Cardiac muscle cell (in vitro differentiated cells and primary cell): ENCODE data around the gene CEP78. TPM values are rescaled to one million over a fixed set of nuclear protein-coding genes. Genes with fewer than 3 reads are reported as not detected.

Experiments used
- DNase-seq, 2 donors: peaks; one replicate each; pipeline versions ENCODE4 v3.0.0 to v3.0.0-alpha.2; 2010 to 2017; ENCODE audit warnings: low read depth in 1 of 2, low spot score in 1 of 2
- H3K27ac ChIP-seq: fragments of 200-600 bp; sonication (generic); 2 replicates; pipeline ENCODE4 v1.5.1; 2016
- H3K27me3 ChIP-seq: fragments of 200-600 bp; sonication (generic); 2 replicates; pipeline ENCODE4 v1.6.0; 2016; ENCODE audit warnings: control low read depth
- H3K36me3 ChIP-seq: fragments of 200-600 bp; sonication (generic); 2 replicates; pipeline ENCODE4 v1.5.1; 2016; ENCODE audit warnings: control low read depth
- H3K4me1 ChIP-seq: fragments of 200-600 bp; sonication (generic); 2 replicates; pipeline ENCODE4 v1.8.1; 2017; ENCODE audit warnings: low read depth, mild to moderate bottlenecking, mixed run types
- H3K4me3 ChIP-seq: fragments of 200-600 bp; sonication (generic); 2 replicates; pipeline ENCODE4 v1.5.1; 2016; ENCODE audit warnings: mild to moderate bottlenecking
- H3K9me3 ChIP-seq: fragments of 200-600 bp; sonication (generic); 2 replicates; pipeline ENCODE4 v1.5.1; 2017; ENCODE audit warnings: low read depth, mild to moderate bottlenecking, control low read depth
- CTCF ChIP-seq: IDR thresholded peaks from 2 replicates; pipeline ENCODE4 v1.5.1; 2012; ENCODE audit warnings: low read depth, mild to moderate bottlenecking, low read length
- polyA plus RNA-seq: library from polyadenylated mRNA; unstranded; fragments of >200 nt; fragmentation: Nextera tagmentation; extraction: Ambion mirVana; gene quantifications from 2 replicates; pipeline ENCODE4 v1.2.1, GENCODE V29; 2016
- total RNA-seq: library from RNA; depleted of rRNA; stranded (reverse); fragments of >200 nt; gene quantifications from 2 replicates; pipeline ENCODE4 v1.2.3, GENCODE V29; 2016

Gene CEP78
- total and polyA plus RNA-seq, 2 experiments from 2014 or later = 14.7 to 31.9 TPM

DNA sequence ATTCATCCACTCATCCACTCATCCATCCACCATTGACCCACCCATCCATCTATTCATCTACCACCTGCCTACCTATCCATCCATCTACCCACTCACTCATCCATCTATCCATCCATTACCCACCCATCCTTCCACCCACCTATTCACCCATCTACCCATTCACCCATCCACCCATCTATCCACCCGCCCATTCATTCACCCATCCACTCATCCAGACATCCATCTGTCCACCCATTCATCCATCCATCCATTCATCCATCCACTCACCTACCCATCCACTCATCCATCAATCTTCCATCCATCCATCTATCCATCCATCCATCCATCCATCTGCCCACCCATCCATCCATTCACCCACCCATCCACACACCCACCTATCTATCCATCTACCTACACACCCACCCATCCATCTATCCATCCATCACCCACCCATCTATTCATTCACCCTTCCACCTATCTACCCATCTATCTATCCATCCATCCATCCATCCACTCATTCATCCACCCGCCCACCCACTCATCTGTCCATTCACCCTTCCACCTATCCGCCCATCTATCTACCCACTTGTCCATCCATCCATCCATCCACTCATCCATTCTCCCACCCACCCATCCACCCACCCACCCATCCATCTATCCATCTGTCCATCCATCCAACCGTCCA is 84.3 kb downstream of the CEP78 start:
- H3K27ac ChIP-seq = no peak overlapping the region
- H3K4me1 ChIP-seq = peaks cover 3% of the 10 kb centered on the region
- TF ChIP-seq CTCF = no peak
- H3K36me3 ChIP-seq = peaks cover 3% of the 10 kb centered on the region
- H3K27me3 ChIP-seq = no peaks in the 10 kb centered on the region
- H3K9me3 ChIP-seq = no peaks in the 10 kb centered on the region
- no peak overlapping the region for H3K4me3 ChIP-seq
- DNase-seq = no peak

DNA sequence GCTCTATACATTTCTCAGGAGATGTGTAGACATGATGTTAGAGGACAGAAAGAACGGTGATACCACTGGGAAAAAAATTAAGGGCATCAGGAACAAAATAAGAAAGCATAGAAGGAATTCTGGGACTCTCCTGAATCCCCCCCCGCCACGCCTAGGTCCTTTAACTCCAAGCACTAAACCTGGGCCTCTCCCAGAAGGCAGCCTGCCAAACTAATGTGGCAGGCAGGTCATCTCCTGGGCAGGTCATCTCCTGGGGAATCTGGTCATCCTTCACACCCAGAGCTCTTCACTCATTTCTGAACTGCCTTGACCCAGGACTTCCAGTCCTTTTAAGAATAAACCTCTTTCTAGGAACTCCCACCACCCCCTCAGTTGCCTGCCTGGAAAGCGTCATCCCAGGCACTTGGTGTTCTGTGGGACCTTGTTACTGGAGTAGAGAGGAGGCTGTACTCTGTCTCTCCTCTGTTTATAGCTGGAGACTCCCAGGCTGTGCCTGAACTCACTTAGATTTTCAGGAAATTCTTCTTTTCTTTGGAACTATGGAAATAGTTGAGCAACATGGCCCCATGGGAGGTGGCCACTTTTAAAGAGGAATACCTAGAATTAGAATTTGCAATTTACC is 85.1 kb downstream of the CEP78 start:
- Histone ChIP-seq H3K4me3 (no peak overlapping the region), H3K27ac (no peak overlapping the region), H3K4me1 (peaks cover 11% of the 10 kb centered on the region), H3K36me3 (peaks cover 3% of the 10 kb centered on the region), H3K9me3 (no peaks in the 10 kb centered on the region), H3K27me3 (no peaks in the 10 kb centered on the region)
- TF ChIP-seq CTCF = no peak
- peak; percentile 10 to 40 for DNase-seq

DNA sequence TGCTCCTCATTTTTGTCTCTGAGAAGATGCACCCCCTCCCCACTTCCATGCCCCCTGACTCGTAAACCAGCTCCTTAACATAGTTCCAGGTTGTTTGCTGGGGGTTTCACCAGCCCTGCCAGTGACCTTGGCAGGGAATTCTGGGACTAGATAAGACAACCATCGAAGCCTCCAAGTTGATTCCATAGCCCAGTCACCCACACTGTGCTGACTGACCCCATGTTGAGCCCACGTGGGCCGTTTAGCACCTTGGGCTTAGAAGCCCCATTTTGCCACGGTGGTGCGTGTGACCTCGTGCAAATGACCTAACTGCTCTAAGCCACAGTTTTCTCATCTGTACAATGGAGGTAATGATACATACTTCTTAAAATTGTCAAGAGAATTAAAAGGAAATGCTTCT is 85.6 kb downstream of the CEP78 start:
- no peak for DNase-seq
- H3K9me3 ChIP-seq = no peaks in the 10 kb centered on the region
- no peak overlapping the region for H3K4me3 ChIP-seq
- peaks cover 3% of the 10 kb centered on the region for H3K36me3 ChIP-seq
- TF ChIP-seq CTCF = no peak
- H3K27me3 ChIP-seq = no peaks in the 10 kb centered on the region
- no peak overlapping the region for H3K27ac ChIP-seq
- peaks cover 11% of the 10 kb centered on the region for H3K4me1 ChIP-seq

DNA sequence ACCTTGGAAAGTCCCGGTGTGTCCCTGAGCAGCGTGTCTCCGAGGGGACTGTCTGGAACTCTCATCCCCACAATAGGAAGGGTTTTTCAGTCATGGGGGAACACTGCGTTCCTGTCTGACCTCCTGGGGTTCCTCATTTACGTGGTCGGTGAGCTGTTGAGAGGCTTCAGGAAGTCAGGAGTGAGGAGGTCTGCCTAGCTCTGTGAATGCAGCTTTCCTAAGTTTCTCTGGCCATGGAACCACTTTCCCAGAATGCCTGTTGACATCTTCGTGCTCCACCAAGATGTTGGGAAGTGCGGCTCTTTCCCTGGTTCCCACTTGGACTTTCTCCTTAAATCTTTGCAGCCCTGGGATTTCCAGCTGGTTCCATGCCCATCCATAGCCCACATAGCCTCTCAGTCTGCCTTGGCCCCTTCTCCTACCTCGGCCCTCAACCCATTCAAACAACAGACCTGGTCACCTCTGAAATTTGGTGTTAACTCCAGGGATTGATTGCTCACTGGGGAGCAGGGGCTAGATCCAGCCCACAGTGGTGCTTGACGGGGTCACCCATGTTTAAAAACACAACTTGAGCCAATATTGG is 88.3 kb downstream of the CEP78 start:
- no peak overlapping the region for H3K27ac ChIP-seq
- peaks cover 11% of the 10 kb centered on the region for H3K4me1 ChIP-seq
- H3K27me3 ChIP-seq = no peaks in the 10 kb centered on the region
- H3K9me3 ChIP-seq = no peaks in the 10 kb centered on the region
- TF ChIP-seq CTCF = no peak
- no peak for DNase-seq
- H3K4me3 ChIP-seq = no peak overlapping the region
- H3K36me3 ChIP-seq = peaks cover 7% of the 10 kb centered on the region

DNA sequence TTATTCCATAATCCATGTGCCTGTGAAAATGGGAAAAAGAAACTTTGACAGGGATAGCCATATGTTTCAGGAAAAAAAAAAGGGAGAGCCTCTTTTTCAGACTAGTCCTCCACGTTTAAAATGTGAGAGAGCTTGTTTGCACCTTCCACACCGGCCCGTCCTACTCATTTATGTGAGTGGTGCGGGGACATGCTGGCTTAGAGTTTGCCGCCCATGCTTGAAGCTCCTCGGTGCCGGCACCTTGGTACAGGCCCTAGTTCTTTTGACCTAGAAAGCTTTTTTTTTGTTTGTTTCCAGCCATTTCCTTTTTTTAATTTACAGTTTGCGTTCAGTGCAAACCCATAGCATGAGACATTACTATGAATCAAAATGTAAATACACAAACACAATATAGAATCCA is 88.8 kb downstream of the CEP78 start:
- TF ChIP-seq CTCF = no peak
- peaks cover 7% of the 10 kb centered on the region for H3K36me3 ChIP-seq
- no peak overlapping the region for H3K4me3 ChIP-seq
- H3K9me3 ChIP-seq = no peaks in the 10 kb centered on the region
- no peak for DNase-seq
- H3K4me1 ChIP-seq = peaks cover 11% of the 10 kb centered on the region
- no peak overlapping the region for H3K27ac ChIP-seq
- H3K27me3 ChIP-seq = no peaks in the 10 kb centered on the region
